Testis (tissue), 3 donors: ENCODE data around the gene NPAS2. TPM values are rescaled to one million over a fixed set of nuclear protein-coding genes. Genes with fewer than 3 reads are reported as not detected.

Experiments
- DNase-seq: peaks from one replicate; pipeline ENCODE4 v3.0.0-alpha.2; 2019
- H3K27ac ChIP-seq, 2 donors: fragments of 200-600 bp; sonication (generic); one replicate each; pipeline ENCODE4 v1.5.1; 2019
- H3K27me3 ChIP-seq: fragments of 200-600 bp; sonication (generic); one replicate; pipeline ENCODE4 v1.5.1; 2019
- H3K36me3 ChIP-seq: fragments of 200-600 bp; sonication (generic); one replicate; pipeline ENCODE4 v1.5.1; 2017; ENCODE audit warnings: low read depth; ENCODE audit errors: missing control alignments
- H3K4me1 ChIP-seq: fragments of 200-600 bp; sonication (generic); one replicate; pipeline ENCODE4 v1.5.1; 2019
- H3K4me3 ChIP-seq, 2 donors: fragments of 200-600 bp; sonication (generic); one replicate each; pipeline ENCODE4 v1.5.1; 2017 to 2019
- H3K9me3 ChIP-seq: fragments of 200-600 bp; sonication (generic); one replicate; pipeline ENCODE4 v1.5.1; 2017
- POLR2A ChIP-seq: fragments of 450-650 bp; IDR thresholded peaks from one replicate; pipeline ENCODE4 v1.6.1; 2017; ENCODE audit warnings: antibody characterized with exemption, mild to moderate bottlenecking, moderate library complexity
- WGBS, 2 donors: methylation state at CpG; one replicate each; pipeline ENCODE4 v1.1.5; 2018; 5-methylcytosine and 5-hydroxymethylcytosine counted together
- intact Hi-C: fragments of 100-400 bp; cut with DNase I; formaldehyde crosslinking; loops from one replicate; pipeline ENCODE4 v1.15.1; 2023; ENCODE audit warnings: low total_unique reads
- polyA plus RNA-seq: library from polyadenylated mRNA; stranded (reverse); fragments of 350-450 nt; fragmentation: Illumina TruSeq; extraction: RNeasy Lipid Tissue Mini Kit (QIAGEN cat#74804); gene quantifications from one replicate; pipeline ENCODE4 v1.2.3, GENCODE V29; 2014; ENCODE audit warnings: low read depth, low replicate concordance; ENCODE audit not compliant: insufficient read depth
- total RNA-seq, 2 donors: library from RNA; depleted of rRNA; stranded (reverse); fragments of >200 nt; gene quantifications; one replicate each; pipeline ENCODE4 v1.2.3, GENCODE V29; 2016
- TF ChIP-seq, protein P1 (sequence below), 3 experiments: fragments of 450-650 bp in 2 of 3; fragments of 200-600 bp in 1 of 3; sonication (generic) in 1 of 3; IDR thresholded peaks; one replicate each; pipeline ENCODE4 v1.5.1; 2016 to 2019; ENCODE audit warnings: antibody characterized with exemption in 3 of 3, mild to moderate bottlenecking in 2 of 3, moderate library complexity in 1 of 3

Gene NPAS2
- total and polyA plus RNA-seq, 3 donors from 2014 or later = 20.4 to 64.2 (median 46.7) TPM

DNA sequence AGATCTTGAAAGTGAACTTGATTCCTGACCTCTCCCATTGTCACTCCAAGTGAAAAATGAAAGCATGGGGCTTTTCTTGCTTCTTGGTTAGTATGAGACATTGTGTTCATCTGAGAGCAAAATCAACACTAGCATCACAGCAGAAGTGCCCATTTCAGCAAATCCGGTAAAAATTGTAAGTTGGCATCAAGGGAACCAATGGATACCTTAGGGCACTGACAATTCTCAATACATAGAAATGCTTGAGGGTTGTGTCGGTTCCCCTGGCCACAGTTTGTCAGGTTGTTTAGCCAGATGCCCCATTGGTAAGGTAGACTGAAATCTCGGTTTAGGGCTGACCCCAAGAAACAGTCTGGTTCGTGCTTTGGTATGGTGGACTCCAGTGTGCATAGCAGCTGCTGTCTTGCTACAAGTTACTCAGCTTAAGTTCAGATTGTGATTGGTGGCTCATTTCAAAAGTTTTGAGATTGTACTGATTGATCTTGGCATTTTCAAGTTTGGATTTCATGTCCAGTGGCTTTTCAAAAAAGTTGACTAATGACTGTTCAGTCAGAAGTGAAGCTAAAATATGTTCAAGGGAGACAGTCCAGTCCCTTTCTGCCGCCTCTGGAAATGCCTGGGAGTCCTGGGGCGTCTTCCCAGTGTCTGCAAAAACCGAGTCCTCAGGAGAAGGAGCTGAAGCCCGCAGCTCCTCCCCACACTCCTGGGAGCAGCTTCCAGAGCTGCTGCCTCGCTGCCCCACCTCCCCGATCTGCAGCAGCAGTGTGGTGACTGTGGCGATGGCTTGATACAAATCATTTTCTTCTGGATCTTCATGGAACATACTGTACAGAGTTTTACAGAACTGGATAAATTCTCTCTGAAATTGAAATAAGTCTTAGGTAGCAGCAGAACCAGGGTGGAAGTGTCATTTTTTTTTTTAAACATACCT lies 187.7 kb downstream of the NPAS2 start:
- 59 to 66% methylated on average over 11 of the region's 11 CpGs for WGBS, 2 donors
- no peak overlapping the region for H3K27ac ChIP-seq
- peaks cover 8% of the 10 kb centered on the region for H3K4me1 ChIP-seq
- H3K36me3 ChIP-seq = no peaks in the 10 kb centered on the region
- H3K27me3 ChIP-seq = no peaks in the 10 kb centered on the region
- TF ChIP-seq POLR2A = no peak
- TF ChIP-seq, protein P1, sequence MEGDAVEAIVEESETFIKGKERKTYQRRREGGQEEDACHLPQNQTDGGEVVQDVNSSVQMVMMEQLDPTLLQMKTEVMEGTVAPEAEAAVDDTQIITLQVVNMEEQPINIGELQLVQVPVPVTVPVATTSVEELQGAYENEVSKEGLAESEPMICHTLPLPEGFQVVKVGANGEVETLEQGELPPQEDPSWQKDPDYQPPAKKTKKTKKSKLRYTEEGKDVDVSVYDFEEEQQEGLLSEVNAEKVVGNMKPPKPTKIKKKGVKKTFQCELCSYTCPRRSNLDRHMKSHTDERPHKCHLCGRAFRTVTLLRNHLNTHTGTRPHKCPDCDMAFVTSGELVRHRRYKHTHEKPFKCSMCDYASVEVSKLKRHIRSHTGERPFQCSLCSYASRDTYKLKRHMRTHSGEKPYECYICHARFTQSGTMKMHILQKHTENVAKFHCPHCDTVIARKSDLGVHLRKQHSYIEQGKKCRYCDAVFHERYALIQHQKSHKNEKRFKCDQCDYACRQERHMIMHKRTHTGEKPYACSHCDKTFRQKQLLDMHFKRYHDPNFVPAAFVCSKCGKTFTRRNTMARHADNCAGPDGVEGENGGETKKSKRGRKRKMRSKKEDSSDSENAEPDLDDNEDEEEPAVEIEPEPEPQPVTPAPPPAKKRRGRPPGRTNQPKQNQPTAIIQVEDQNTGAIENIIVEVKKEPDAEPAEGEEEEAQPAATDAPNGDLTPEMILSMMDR (IDR thresholded peaks at IDR 0.05) = no peak
- no peaks in the 10 kb centered on the region for H3K9me3 ChIP-seq
- intact Hi-C loops = no loop called here
- no peak overlapping the region for H3K4me3 ChIP-seq
- no peak for DNase-seq

DNA sequence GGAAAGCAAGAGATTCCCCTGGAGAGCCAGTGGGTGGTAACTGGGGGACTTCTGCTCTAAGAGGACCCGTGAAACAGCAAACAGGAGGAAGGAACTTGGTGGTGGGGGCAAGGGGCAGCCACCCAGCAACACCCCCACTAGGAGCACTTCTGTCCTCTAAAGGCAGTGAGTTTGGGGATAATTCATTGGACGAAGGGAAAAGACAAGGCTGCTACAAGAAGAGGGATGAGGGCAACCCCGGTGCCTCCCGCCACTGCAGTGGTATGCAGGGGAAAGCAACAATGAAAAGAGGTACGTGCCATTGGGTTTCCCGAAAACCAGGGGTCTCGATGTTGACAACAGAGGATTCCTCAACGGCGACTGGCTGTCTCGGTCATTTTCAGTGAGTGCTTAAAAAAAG lies 191.2 kb downstream of the NPAS2 start:
- Histone ChIP-seq H3K4me3 (no peak overlapping the region), H3K36me3 (no peaks in the 10 kb centered on the region), H3K27me3 (no peaks in the 10 kb centered on the region), H3K4me1 (no peaks in the 10 kb centered on the region), H3K27ac (no peak overlapping the region), H3K9me3 (no peaks in the 10 kb centered on the region)
- no peak for TF ChIP-seq POLR2A
- TF ChIP-seq, protein P1 (IDR thresholded peaks at IDR 0.05) = no peak
- intact Hi-C loops = no loop called here
- DNase-seq = no peak
- whole genome bisulfite sequencing, 2 donors = 86% methylated on average over 10 of the region's 10 CpGs

DNA sequence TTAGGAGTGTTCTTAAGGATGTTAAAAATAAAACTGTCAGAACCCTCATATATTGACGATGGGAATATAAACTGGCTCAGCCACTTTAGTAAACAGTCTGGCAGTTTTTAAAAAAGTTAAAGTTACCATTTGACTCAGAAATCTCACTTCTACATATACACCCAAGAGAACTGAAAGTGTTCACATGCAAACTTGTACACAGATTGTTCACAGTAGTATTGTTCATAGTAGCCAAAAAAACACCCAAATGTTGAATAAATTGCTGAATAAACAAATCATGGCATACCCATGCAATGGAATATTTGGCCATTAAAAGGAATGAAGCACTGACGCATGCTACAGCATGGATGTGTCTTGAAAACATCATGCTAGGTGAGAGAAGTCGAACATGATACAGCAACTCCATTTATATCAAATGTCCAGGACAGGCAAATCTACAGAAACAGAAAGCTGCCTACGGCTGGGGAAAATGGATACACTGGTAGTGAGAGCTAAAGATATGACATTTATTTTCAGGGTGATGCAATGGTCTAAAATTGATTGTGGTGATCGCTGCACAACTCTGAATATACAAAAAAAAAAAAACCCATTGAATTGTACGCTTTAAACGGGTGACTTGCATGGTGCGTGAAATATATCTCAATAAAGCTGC lies 192.2 kb downstream of the NPAS2 start:
- intact Hi-C loops = no loop called here
- no peak for DNase-seq
- Histone ChIP-seq H3K27me3 (no peaks in the 10 kb centered on the region), H3K4me3 (no peak overlapping the region), H3K4me1 (no peaks in the 10 kb centered on the region), H3K9me3 (no peaks in the 10 kb centered on the region), H3K27ac (no peak overlapping the region), H3K36me3 (no peaks in the 10 kb centered on the region)
- 68 to 69% methylated on average over 8 of the region's 8 CpGs for WGBS, 2 donors
- TF ChIP-seq, protein P1 (IDR thresholded peaks at IDR 0.05) = no peak
- no peak for TF ChIP-seq POLR2A

DNA sequence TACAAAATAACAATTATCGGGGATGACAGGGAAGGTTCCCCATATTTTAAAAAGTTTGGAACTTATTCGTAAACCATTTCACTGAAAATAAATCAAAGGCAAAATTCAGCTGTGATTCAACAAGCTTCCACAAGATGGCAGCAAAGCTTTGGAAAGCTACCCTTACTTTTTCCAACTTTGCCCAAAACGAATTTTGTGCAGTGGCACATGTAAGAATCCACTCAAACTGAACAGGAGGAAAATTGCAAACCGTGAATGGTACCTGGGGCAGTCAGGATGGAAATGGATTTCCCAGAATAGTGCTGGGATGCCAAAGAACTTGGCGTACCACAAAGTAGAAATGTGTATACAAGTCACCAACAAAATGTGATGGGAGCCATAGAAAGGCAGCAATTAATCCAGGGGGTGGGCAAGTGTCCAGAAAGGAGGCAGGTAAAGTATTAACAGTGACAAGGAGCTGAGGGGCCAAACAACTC lies 192.8 kb downstream of the NPAS2 start:
- intact Hi-C loops = no loop called here
- no peak for TF ChIP-seq POLR2A
- TF ChIP-seq, protein P1 (IDR thresholded peaks at IDR 0.05) = peak; percentile 79 to 91 (median 86)
- Histone ChIP-seq H3K36me3 (no peaks in the 10 kb centered on the region), H3K27me3 (no peaks in the 10 kb centered on the region), H3K9me3 (no peaks in the 10 kb centered on the region), H3K27ac (no peak overlapping the region), H3K4me3 (no peak overlapping the region), H3K4me1 (no peaks in the 10 kb centered on the region)
- WGBS, 2 donors = 38 to 40% methylated on average over 5 of the region's 5 CpGs
- peak; percentile 54 for DNase-seq
